Caki2 (cell line): ENCODE results near the gene SNX25. TPM values are rescaled to one million over a fixed set of nuclear protein-coding genes. Genes with fewer than 3 reads are reported as not detected.

Experiments
- DNase-seq: peaks from one replicate; pipeline ENCODE4 v3.0.0-alpha.2; 2015; ENCODE audit warnings: low read depth
- in situ Hi-C: cut with HindIII; loops from 2 replicates; pipeline ENCODE4 v1.10.0; 2016; ENCODE audit warnings: low sequenced_read_pairs, low pct_unique_long_range_greater_than_20kb, mixed read lengths
- total RNA-seq: library from RNA; depleted of rRNA; stranded (reverse); fragments of >200 nt; shearing (Covaris generic); gene quantifications from 2 replicates; pipeline ENCODE4 v1.2.3, GENCODE V29; 2014; ENCODE audit warnings: low replicate concordance; rRNA removed

Gene SNX25
- total RNA-seq, 1 experiment from 2014 or later, result 26.2 TPM

GRCh38 chr4:185411849-185412248, 202.5 kb downstream of the SNX25 start:
- DNase-seq, result no peak
- in situ Hi-C loops, result no loop called here

DNA sequence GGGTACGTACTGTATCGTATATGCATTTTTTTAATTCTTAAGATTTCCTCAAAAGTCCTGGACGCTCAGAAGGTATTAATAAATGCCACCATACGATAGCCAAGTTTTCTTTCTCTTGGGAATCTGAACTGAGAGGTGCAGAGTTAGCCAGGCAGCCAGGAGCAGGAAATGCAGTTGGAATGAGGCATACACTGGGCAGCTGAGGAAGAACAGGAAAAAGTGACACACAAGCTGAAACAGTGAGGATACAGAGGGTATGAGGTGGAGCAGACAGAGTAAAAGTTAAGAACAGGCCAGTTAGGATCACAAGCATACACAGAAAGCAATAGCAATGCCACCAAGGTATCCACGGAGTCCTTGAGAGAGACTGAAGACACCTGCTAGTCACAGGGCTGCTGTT, 203.0 kb downstream of the SNX25 start:
- no peak for DNase-seq
- in situ Hi-C loops, result no loop called here

Other genes with a start within 250 kb of the SNX25 start
- not detected in 2 replicates for gene HELT, start 191.1 kb upstream of the SNX25 start, total RNA-seq
- gene SLC25A4, start 66.3 kb upstream of the SNX25 start, total RNA-seq, result 13.2 and 23.3 TPM in 2 replicates
- 10.7 and 14.1 TPM in 2 replicates for gene CFAP97, start 5.6 kb upstream of the SNX25 start, total RNA-seq
- 0.14 TPM in 1 of 2 replicates, not detected in the other for gene LRP2BP, start 186.3 kb downstream of the SNX25 start, total RNA-seq
- 15.3 and 36.6 TPM in 2 replicates for gene ANKRD37, start 187.2 kb downstream of the SNX25 start, total RNA-seq
- gene UFSP2, start 216.4 kb downstream of the SNX25 start, total RNA-seq, result 29.6 and 63.3 TPM in 2 replicates